NT2/D1 (cell line): ENCODE data around the gene ADAM33.

Experiments
- SUZ12 ChIP-seq: IDR thresholded peaks from 2 replicates; pipeline ENCODE4 v1.6.1; 2011; ENCODE audit not compliant: insufficient read length, insufficient read depth; ENCODE audit errors: extremely low read depth
- YY1 ChIP-seq: IDR thresholded peaks from 2 replicates; pipeline ENCODE4 v1.6.1; 2011; ENCODE audit not compliant: insufficient read length, insufficient read depth
- ZNF274 ChIP-seq: IDR thresholded peaks from 2 replicates; pipeline ENCODE4 v1.6.1; 2011; ENCODE audit warnings: mild to moderate bottlenecking, low read depth, low read length

DNA sequence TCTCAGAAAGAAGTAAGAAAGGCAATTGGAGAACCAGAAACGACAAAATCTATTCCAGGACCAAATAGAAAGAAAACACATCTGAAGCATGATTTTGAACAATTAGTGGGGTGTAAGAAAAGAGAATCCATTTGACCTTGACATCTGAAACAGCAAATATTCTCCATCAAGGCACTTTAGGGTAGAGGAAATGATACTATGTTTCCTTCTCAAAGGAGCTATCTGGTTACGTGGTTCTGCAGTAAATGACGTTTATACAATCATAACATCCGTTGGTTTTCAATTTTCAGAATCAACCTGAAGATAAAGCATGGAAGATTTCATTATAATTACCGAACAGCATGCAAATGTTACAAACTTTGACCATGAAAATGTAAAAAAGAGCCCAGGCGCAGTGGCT, 38.8 kb upstream of the ADAM33 start:
- TF ChIP-seq ZNF274 (no peak), YY1 (no peak), SUZ12 (no peak)
